ENCODE data around the gene CDC20B. TPM values are rescaled to one million over a fixed set of nuclear protein-coding genes. Genes with fewer than 3 reads are reported as not detected.
A peak's percentile ranks its signal among the peaks of the same experiment; 100 is the strongest.

Gene CDC20B
- total and polyA plus RNA-seq, 2 of the 8 experiments (the other 6 are each of a cell fraction or from before 2014, with no cell fraction given), result 0.06 TPM; not detected in 1

DNA sequence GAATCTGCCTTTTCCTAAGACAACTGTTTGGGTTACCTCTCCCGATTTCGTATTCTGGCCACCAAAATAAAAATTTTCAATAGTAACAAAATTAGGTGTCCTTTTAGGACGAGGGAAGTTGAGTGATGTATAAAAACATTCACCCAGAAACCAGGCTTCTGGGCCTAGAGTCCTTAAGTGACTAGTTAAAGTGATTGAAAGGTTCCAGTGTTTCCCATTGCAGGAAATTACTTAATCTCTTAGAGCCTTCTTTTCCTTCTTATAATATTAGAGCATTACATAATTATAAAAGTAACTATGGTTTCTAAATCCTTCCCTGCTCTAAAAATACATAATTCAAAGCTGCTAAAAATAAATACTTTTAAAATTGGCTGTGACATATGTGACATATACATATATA, 46.8 kb upstream of the CDC20B start:
- Histone ChIP-seq H3K23ac (ENCODE audit: insufficient read length) (no peak overlapping the region), H4K5ac (ENCODE audit: insufficient read length, low read depth, low read length) (no peak overlapping the region), H3K56ac (replicated peaks; ENCODE audit: insufficient read length, low read depth, low read length) (no peak overlapping the region), H3K14ac (ENCODE audit: insufficient read length) (no peak overlapping the region), H3K23me2 (ENCODE audit: low read depth, low read length) (peaks cover 5% of the 10 kb centered on the region; the same call in 1 of the 2 replicates), H3K4ac (replicated peaks; ENCODE audit: insufficient read length, low read depth, low read length) (no peak overlapping the region), H3K9ac (replicated peaks in 1 of 4; ENCODE audit: extremely low read depth in 1 of 4, low read depth in 3 of 4, low read length in 3 of 4) (no peak overlapping the region), H3K79me2 (ENCODE audit: control insufficient read depth in 1 of 2, insufficient read depth in 2 of 2, low read length in 2 of 2) (no peaks in the 10 kb centered on the region), H3K4me3 (ENCODE audit: extremely low read depth in 1 of 4, insufficient read depth in 2 of 4, low read depth in 3 of 4, low read length in 4 of 4) (peak overlapping the region in 2 of 4 experiments; percentile 55 to 64; a peak in 4 of 8 replicates), H3K18ac (ENCODE audit: extremely low read depth, low read length) (no peak overlapping the region), H2BK120ac (replicated peaks; ENCODE audit: low read depth, low read length) (no peak overlapping the region), H2AK5ac (ENCODE audit: low read depth, low read length) (no peak overlapping the region), H3K27me3 (replicated peaks in 1 of 4; ENCODE audit: control insufficient read depth in 3 of 4, extremely low read depth in 1 of 4, insufficient read depth in 3 of 4, low read length in 3 of 4) (peaks cover 38 to 53% (median 51%) of the 10 kb centered on the region in 4 experiments), H3K4me2 (ENCODE audit: insufficient read depth in 1 of 2, low read depth in 2 of 2, low read length in 2 of 2) (peak overlapping the region; percentile 72 to 96; a peak in 3 of 4 replicates), H3K27ac (ENCODE audit: low read depth, low read length) (no peak overlapping the region), H3K4me1 (replicated peaks in 1 of 4; ENCODE audit: control insufficient read depth in 3 of 4, insufficient read depth in 4 of 4, low read length in 3 of 4) (peaks cover 0 to 15% (median 5%) of the 10 kb centered on the region in 4 experiments; a peak in 6 of 7 replicates), H3K9me3 (ENCODE audit: insufficient read depth in 2 of 2, low read depth in 1 of 2, low read length in 1 of 2) (no peaks in the 10 kb centered on the region), H3K36me3 (ENCODE audit: control insufficient read depth in 2 of 4, insufficient read depth in 4 of 4, low read length in 3 of 4) (peaks cover 0 to 3% (median 0%) of the 10 kb centered on the region in 4 experiments; a peak in 1 of 8 replicates), H2AFZ (ENCODE audit: low read length) (no peak overlapping the region), H4K8ac (ENCODE audit: extremely low read depth, insufficient read depth, low read length) (no peak overlapping the region), H2BK15ac (ENCODE audit: low read length) (no peak overlapping the region), H4K20me1 (replicated peaks in 1 of 2; ENCODE audit: control insufficient read depth in 1 of 2, insufficient read depth in 2 of 2, low read length in 2 of 2) (peaks cover 3 to 15% of the 10 kb centered on the region in 2 experiments), H3K79me1 (ENCODE audit: low read depth, low read length) (no peaks in the 10 kb centered on the region), H2BK5ac (ENCODE audit: low read depth, low read length) (no peak overlapping the region), H4K91ac (replicated peaks; ENCODE audit: insufficient read length, low read length) (no peak overlapping the region), H2BK20ac (ENCODE audit: low read length) (no peak overlapping the region), H2BK12ac (ENCODE audit: low read depth, low read length) (no peak overlapping the region)
- DNase-seq (ENCODE audit: low read depth in 1 of 2, low spot score in 2 of 2) (no peak), FAIRE-seq (no peak)
- ChIA-PET POLR2A (ENCODE audit: partially characterized antibody) (interaction anchor here (1.0 to 2.8 kb wide), 3 partner anchors 12 to 48 kb away, joined by 3 to 21 read pairs (median 3); partner anchors contain the start of gene CCNO), CTCF (ENCODE audit: partially characterized antibody) (interaction anchor here (0.9 to 7.6 kb wide), 9 partner anchors 15 to 473 kb away, joined by 3 to 105 read pairs (median 5); partner anchors contain the start of gene CCNO)
- TF ChIP-seq NRF1 (IDR thresholded peaks at IDR 0.05; ENCODE audit: low read depth, low read length) (no peak), TAF1 (IDR thresholded peaks at IDR 0.05; ENCODE audit: low read depth, low read length) (no peak), EGR1 (IDR thresholded peaks at IDR 0.05; ENCODE audit: borderline replicate concordance, low read depth, low read length) (no peak), TCF12 (IDR thresholded peaks at IDR 0.05; ENCODE audit: low read depth, low read length) (no peak), YY1 (IDR thresholded peaks at IDR 0.05; ENCODE audit: low read depth, low read length) (no peak), JUN (IDR thresholded peaks at IDR 0.05; ENCODE audit: low read depth, low read length) (no peak), POLR2AphosphoS5 (IDR thresholded peaks at IDR 0.05; ENCODE audit: low read depth, low read length) (no peak)
- TF ChIP-seq, protein P1, sequence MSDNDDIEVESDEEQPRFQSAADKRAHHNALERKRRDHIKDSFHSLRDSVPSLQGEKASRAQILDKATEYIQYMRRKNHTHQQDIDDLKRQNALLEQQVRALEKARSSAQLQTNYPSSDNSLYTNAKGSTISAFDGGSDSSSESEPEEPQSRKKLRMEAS (IDR thresholded peaks at IDR 0.05), result no peak
- 82% methylated on average over 3 of the region's 3 CpGs; no CpG with 5 or more reads in 1 of the 2 experiments for WGBS, 2 experiments (ENCODE audit: extremely low coverage in 1 of 2, insufficient coverage in 1 of 2, insufficient read length in 1 of 2, insufficient replicate concordance in 2 of 2, low coverage in 1 of 2, low lambda C conversion rate in 2 of 2, missing lambda C conversion rate in 1 of 2)

All from H1 (cell line).